Spleen (tissue), 11 donors: ENCODE measurements around the gene KDM5B. TPM values are rescaled to one million over a fixed set of nuclear protein-coding genes. Genes with fewer than 3 reads are reported as not detected.
"Not testable (repeated sequence)": the region's sequence is repeated elsewhere in the genome, so short reads cannot be mapped to it uniquely, and the experiment has no call there.

Experiments used
- DNase-seq: peaks from one replicate; pipeline ENCODE4 v3.0.0-alpha.2; 2020
- H3K27ac ChIP-seq, 8 donors: fragments of 200-600 bp; sonication (generic) in 7 of 8; 1 replicate in 4 of 8; 2 replicates in 4 of 8; pipeline versions ENCODE4 v1.5.0 to v1.8.0; 2016 to 2021; ENCODE audit warnings: inconsistent platforms in 4 of 8, mild to moderate bottlenecking in 4 of 8, moderate library complexity in 1 of 8
- H3K27me3 ChIP-seq, 7 donors: fragments of 200-600 bp; sonication (generic) in 6 of 7; replicated peaks in 1 of 7; 1 replicate in 4 of 7; 2 replicates in 3 of 7; pipeline versions ENCODE4 v1.5.0 to v1.8.0; 2016 to 2021; ENCODE audit warnings: inconsistent platforms in 3 of 7, mild to moderate bottlenecking in 1 of 7
- H3K36me3 ChIP-seq, 6 donors: fragments of 200-600 bp; sonication (generic) in 5 of 6; 1 replicate in 4 of 6; 2 replicates in 2 of 6; pipeline versions ENCODE4 v1.5.0 to v1.8.0; 2016 to 2021; ENCODE audit warnings: inconsistent platforms in 2 of 6
- H3K4me1 ChIP-seq, 6 donors: fragments of 200-600 bp; sonication (generic) in 5 of 6; 1 replicate in 3 of 6; 2 replicates in 3 of 6; pipeline versions ENCODE4 v1.5.0 to v1.8.0; 2016 to 2021; ENCODE audit warnings: inconsistent platforms in 3 of 6
- H3K4me3 ChIP-seq, 8 donors: fragments of 200-600 bp; sonication (generic) in 7 of 8; 1 replicate in 4 of 8; 2 replicates in 4 of 8; pipeline versions ENCODE4 v1.5.0 to v1.8.0; 2016 to 2021; ENCODE audit warnings: inconsistent platforms in 4 of 8, mild to moderate bottlenecking in 4 of 8, moderate library complexity in 2 of 8
- H3K9me3 ChIP-seq, 8 donors: fragments of 200-600 bp; sonication (generic) in 7 of 8; 1 replicate in 4 of 8; 2 replicates in 4 of 8; pipeline versions ENCODE4 v1.5.0 to v1.8.0; 2016 to 2021; ENCODE audit warnings: inconsistent platforms in 4 of 8
- CTCF ChIP-seq, 11 experiments: fragments of 200-600 bp in 7 of 11; fragments of 450-650 bp in 4 of 11; sonication (generic) in 4 of 11; IDR thresholded peaks in 8 of 11; conservative IDR thresholded peaks in 3 of 11; 1 replicate in 7 of 11; 2 replicates in 4 of 11; pipeline versions ENCODE4 v1.4.0 to v1.8.0; 2016 to 2021; ENCODE audit warnings: antibody characterized with exemption in 11 of 11, inconsistent platforms in 4 of 11, mild to moderate bottlenecking in 1 of 11
- POLR2A ChIP-seq, 3 donors: fragments of 450-650 bp; IDR thresholded peaks; one replicate each; pipeline ENCODE4 v1.5.1; 2017; ENCODE audit warnings: antibody characterized with exemption in 3 of 3, mild to moderate bottlenecking in 1 of 3
- POLR2AphosphoS5 ChIP-seq, 3 donors: sonication (generic); formaldehyde crosslinking; IDR thresholded peaks; one replicate each; pipeline ENCODE4 v1.5.1; 2017; ENCODE audit warnings: antibody characterized with exemption in 3 of 3
- WGBS, 5 donors: extraction: QIAGEN DNeasy Blood & Tissue Kit in 3 of 5; methylation state at CpG; one replicate each; pipeline versions ENCODE4 v1.1.5 to v1.1.7; 2013 to 2018; 5-methylcytosine and 5-hydroxymethylcytosine counted together
- intact Hi-C: fragments of 100-400 bp; cut with DNase I; formaldehyde crosslinking; loops from one replicate; pipeline ENCODE4 v1.15.0; 2023; ENCODE audit warnings: low total_unique reads
- polyA plus RNA-seq, 3 donors: library from polyadenylated mRNA; stranded (reverse); fragments of 200-250 nt; gene quantifications; one replicate each; pipeline ENCODE4 v1.2.1, GENCODE V29; 2013
- total RNA-seq, 7 donors: library from RNA; depleted of rRNA in 3 of 7; stranded (reverse); fragments of >200 nt in 3 of 7; fragmentation: NEBNext Ultra II Directional in 4 of 7; extraction: Animal tissue kit (Norgen Biotek cat#: 25700) in 4 of 7; gene quantifications; one replicate each; pipeline versions ENCODE4 v1.1.0 to v1.2.1, GENCODE V29; 2016 to 2021
- donor health status: healthy with polysubstance abuse.
- donor health status: DM: no; HTN: no; CAD: no; lungs with moderate emphysema.
- donor health status: DM: no; HTN: no; CAD: no.
- donor health status: Bipolar disorder and iron deficiency.
- donor health status: healthy.
- donor health status: DM: no; HTN: no; CAD: no.
- donor health status: DM: yes; HTN: yes; CAD: no.

Gene KDM5B
- total and polyA plus RNA-seq, 10 donors = 7.7 to 71.9 (median 52.3) TPM

- Histone ChIP-seq H3K4me3 (no peak overlapping the region), H3K36me3 (peaks cover 4 to 100% (median 70%) of the 10 kb centered on the region in 6 donors), H3K27me3 (no peaks in the 10 kb centered on the region), H3K27ac (no peak overlapping the region), H3K9me3 (peaks cover 0 to 2% (median 0%) of the 10 kb centered on the region in 8 donors), H3K4me1 (no peaks in the 10 kb centered on the region)
- intact Hi-C loops = loop anchor here (10.0 kb wide), 1 partner anchor 245 kb away; no protein-coding TSS in a partner anchor
- WGBS, 5 donors = 88 to 100% (median 97%) methylated on average over 2 of the region's 2 CpGs
- TF ChIP-seq CTCF (IDR thresholded peaks at IDR 0.05 in 8 of 11, conservative IDR thresholded peaks at IDR 0.05 in 3 of 11) (no peak), POLR2A (IDR thresholded peaks at IDR 0.05) (no peak), POLR2AphosphoS5 (IDR thresholded peaks at IDR 0.05) (no peak)
- DNase-seq = no peak
These were observed 58.2 kb downstream of the KDM5B start for GRCh38 chr1:202750024-202750423.

DNA sequence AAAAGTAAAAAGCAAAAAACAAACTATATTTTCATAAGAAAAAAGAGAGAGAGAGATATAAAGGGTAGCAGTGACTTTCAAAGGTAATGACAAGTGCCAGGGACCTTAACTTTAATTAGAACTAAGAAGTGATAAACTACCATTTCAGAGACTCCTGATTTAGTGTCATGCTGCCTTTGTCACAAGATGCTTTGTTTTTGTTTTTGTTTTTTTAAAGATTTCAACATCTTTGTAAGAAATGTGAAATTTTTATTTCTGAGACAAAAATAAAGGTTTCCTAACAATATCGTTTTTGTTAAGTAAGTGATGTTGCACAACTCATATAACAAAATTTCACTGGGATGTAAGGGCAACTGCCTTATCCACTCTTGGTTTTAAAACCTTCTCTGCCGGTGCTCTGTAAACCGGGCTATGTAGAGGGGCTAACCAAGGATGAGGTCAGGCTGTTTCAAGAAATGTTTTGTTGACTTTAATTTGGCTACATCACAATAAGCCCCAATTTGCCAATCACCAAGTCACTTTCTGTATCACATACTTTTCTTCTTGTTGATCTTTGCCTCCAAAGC, 62.8 kb downstream of the KDM5B start:
- peaks cover 4 to 100% (median 84%) of the 10 kb centered on the region in 6 donors for H3K36me3 ChIP-seq
- TF ChIP-seq POLR2AphosphoS5 (IDR thresholded peaks at IDR 0.05) (no peak), POLR2A (IDR thresholded peaks at IDR 0.05) (no peak), CTCF (IDR thresholded peaks at IDR 0.05 in 8 of 11, conservative IDR thresholded peaks at IDR 0.05 in 3 of 11) (no peak)
- peaks cover 0 to 6% (median 0%) of the 10 kb centered on the region in 8 donors for H3K9me3 ChIP-seq
- intact Hi-C loops = no loop called here
- no peaks in the 10 kb centered on the region for H3K27me3 ChIP-seq
- 45 to 93% (median 68%) methylated on average over 3 of the region's 3 CpGs for WGBS, 5 donors
- H3K4me3 ChIP-seq = no peak overlapping the region
- no peak overlapping the region for H3K27ac ChIP-seq
- DNase-seq = no peak
- no peaks in the 10 kb centered on the region for H3K4me1 ChIP-seq

DNA sequence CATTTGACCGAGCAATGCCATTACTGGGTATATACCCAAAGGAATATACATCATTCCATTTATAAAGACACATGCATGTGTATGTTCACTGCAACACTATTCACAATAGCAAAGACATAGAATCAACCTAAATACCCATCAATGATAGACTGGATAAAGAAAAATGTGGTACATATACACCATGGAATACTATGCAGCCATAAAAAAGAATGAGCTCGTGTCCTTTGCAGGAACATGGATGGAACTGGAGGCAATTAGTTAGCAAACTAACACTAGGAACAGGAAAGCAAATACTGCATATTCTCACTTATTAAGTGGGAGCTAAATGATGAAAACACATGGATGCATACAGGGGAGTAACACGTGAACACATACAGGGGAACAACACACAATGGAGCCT, 63.5 kb downstream of the KDM5B start:
- intact Hi-C loops = not testable (repeated sequence)
- WGBS, 5 donors = 92 to 99% (median 96%) methylated on average over 3 of the region's 3 CpGs

DNA sequence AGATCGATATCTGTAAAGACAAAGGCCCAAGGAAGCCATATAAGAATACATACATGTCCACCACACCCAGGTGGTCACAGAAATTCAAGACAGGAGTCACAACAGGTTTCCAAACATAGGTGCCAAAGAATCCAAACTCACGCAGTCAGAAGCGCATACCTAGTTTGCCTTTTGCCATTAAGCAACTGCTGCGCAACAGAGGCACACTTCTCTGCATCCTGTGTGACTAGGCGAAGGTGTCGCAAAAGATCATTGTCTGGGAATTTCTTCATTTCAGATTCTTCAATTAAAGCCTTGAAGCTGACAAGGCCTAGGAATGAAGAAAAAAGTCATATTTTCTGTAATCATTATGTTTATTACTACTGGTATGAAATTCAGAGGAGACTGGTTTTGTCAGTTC, 65.7 kb downstream of the KDM5B start:
- H3K36me3 ChIP-seq = peaks cover 4 to 98% (median 61%) of the 10 kb centered on the region in 6 donors
- WGBS, 5 donors = 64 to 95% (median 87%) methylated on average over 6 of the region's 6 CpGs
- H3K4me1 ChIP-seq = no peaks in the 10 kb centered on the region
- TF ChIP-seq POLR2AphosphoS5 (IDR thresholded peaks at IDR 0.05) (no peak), POLR2A (IDR thresholded peaks at IDR 0.05) (no peak), CTCF (IDR thresholded peaks at IDR 0.05 in 8 of 11, conservative IDR thresholded peaks at IDR 0.05 in 3 of 11) (no peak)
- peaks cover 0 to 6% (median 0%) of the 10 kb centered on the region in 8 donors for H3K9me3 ChIP-seq
- no peak overlapping the region for H3K4me3 ChIP-seq
- no peak for DNase-seq
- intact Hi-C loops = no loop called here
- no peak overlapping the region for H3K27ac ChIP-seq
- no peaks in the 10 kb centered on the region for H3K27me3 ChIP-seq

More for the DNA sequence above, 63.5 kb downstream of the KDM5B start:
- not testable (repeated sequence) for H3K4me3 ChIP-seq, H3K4me1 ChIP-seq, H3K27ac ChIP-seq, DNase-seq, H3K27me3 ChIP-seq, H3K9me3 ChIP-seq
- peaks cover 4 to 100% (median 78%) of the 10 kb centered on the region in 6 donors for H3K36me3 ChIP-seq
